GM21619 (cell line): ENCODE data around the gene NID2.

ENCODE experiments used
- ATAC-seq: cut with Tn5 transposase; IDR thresholded peaks from one replicate; pipeline ENCODE4 v1.9.1; 2021; ENCODE audit not compliant: unreplicated experiment

The NID2 gene

DNA sequence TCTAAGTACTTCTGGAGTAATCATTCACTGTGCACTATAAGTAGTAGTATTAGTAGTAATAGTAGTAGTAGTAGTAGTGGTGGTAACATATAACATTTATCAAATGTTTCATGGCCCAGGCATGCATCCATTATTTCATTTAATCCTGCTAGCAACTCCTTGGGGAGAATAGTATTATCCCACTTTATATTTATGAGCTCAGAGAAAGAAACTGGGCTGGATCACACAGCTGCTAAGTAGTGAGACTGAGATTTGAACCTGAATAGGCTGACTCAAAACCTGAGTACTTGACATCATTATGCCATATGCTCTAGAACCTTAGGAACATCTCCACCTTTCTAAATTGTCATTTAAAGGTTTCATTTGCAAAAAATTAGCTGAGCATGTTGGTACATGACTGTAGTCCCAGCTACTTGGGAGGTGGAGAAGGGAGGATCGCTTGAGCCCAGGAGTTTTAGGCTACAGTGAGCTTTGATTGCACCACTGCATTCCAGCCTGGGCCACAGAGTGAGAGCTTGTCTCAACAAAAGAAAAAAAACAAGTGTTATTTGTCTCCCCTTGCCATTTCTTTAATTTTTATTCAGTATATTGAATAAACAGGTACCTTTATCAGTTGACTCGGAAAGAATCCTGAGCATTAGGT is 11.4 kb upstream of the NID2 start:
- no peak for ATAC-seq

DNA sequence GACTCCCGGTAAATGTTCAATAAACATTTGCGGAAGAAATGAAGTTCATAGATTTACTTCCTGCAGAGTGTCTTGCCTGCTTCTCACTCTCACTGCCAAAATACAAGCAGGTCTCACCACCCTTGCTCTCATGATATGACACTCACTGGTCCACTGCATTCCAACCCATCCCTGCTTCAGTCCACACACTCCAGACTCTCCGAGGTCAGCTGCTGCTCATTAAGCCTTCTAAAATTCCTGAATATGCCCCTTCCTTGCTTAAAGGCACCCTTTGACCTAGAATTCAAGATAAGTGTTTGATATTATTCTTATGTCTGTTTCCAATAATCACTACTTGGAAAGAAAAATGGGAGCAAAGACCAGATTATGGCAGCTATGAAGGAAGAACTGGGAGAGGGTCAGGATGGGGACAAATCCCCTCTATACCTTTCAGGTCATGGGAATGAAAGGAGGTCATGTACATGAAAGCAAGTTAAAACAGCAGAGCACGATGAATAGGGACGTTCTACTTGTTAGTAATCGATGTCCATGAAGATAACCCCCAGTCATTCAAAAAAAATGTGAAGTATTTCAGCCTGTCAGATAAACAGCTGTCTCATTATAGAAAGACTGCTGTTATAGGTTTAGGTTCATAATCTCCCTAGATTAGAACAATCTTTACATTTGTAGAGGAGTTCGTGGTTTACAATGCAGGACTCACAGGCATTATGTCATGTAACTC is 10.5 kb upstream of the NID2 start:
- ATAC-seq = no peak

DNA sequence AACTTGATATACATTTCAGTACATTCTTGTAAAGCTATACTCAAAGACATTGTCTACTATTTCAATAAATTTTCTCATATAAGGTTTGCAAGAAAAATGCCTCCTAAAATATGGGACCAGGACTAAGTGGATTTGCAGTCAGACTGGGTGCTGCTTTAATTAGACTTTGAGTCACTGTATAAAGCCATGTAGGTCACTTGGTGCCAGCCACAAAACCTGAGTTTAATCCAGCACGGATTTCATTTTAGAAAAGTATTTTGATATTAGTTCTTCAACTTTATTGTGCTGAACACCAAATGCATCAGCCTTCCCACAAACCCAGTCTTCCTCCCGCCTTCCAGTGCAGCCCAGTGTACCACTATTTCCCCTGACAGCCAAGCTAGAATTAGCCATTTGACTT is 9.9 kb upstream of the NID2 start:
- ATAC-seq = no peak

DNA sequence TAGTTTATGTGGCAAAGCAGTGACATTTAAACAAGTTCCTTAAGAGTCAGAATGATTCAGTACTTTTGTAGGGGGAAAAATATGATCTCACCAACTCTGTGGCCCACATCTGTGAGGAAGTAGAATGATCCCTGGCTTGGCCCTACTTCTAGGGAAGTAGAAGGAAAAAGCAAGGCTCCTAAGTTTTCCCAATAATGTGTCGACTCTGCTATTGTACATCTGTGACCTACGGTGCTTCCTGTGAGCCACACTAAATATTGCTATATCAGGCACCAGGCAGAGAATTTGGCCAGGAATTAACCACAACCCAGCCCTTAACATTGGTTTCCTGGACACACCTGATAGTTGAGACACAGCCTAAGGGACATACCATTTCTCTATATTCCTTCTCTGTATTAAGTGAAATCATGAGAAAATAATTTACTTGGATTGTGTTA is 9.3 kb upstream of the NID2 start:
- no peak for ATAC-seq

DNA sequence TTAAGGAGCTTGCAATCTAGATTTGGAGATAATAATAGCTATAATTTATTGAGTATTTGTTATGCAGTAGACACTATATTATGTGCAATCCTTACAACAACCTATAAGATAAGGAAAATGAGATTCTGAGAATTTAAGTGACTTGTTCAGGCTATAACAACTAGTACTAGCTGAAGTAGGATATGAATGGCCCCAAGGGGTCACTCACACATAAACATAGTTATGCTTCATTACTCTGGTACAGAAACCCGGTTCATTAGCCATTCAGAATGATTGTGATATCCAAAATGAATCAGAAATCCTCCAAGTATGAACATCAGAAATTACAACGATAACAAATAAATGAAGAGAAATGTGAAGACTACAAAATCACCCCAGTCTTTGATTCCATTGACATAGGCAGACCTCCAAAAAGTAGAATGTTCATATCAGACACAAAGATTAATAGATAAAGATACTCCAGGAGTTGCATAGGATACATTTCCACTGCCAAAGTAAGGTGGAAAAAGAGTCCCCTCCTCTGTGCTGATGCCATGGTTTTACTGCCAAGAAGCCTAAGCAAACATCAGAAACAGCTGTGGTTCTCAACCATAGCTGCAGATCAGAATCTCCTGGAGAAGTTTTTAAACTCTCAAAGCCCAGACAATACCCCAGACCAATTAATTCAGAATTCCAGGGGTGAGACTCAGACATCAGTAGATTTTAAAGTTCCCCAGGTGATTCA is 8.6 kb upstream of the NID2 start:
- no peak for ATAC-seq

DNA sequence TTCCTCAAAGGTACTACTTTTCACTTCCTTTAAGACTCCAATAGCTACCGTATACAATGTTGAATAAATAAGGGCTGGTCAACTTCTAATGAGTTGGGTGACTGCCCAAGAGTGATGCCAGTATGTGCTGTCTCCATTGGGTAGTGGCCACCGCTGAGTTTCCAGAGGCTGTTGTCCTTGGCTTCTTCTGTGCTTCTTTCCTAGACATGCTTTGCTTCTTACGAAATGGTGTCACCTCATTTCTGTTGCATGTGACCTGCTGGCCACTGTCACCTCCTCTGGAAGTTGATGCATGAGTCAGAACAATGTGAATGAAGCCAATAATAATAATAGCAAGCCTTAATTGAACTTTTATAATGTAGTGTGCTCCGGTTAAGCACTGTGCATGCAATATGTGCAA is 7.5 kb upstream of the NID2 start:
- ATAC-seq = no peak

DNA sequence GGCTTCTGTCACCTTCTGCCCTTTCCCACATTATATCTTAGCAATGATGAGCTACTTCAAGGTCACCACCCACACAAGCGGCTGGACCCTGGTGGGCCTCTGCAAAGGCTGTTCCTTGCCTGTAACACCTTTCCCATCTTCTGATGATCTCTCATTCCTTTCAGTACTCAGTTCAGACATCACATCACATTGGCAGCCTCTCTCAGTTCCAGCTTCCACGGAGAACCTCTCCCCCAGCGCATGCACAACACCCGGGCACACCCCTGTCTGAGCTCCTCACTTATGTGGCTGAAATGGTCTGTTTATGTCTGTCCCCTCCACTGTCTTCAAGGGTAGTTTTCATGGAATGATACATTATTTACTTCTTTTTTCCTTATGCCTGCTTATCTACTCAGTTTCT is 6.5 kb upstream of the NID2 start:
- no peak for ATAC-seq

DNA sequence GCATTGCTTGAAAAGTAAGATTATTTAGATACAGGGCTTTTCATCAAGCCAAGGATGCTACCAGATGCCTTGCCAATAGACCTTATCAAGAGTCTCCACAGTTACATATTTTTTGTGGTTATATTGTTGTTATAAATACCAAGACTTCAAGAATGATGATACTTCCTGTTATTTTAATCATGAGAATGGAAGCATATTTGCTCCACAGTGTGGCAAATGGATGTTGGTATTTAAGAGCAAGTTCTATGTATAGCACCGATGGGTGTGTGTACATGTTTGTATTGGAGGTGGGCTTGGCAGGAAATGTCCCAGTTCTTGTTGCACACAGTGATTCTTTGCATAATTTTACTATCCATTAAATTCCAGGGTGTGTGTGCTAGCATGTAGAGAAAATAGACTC is 4.4 kb upstream of the NID2 start:
- ATAC-seq = no peak

DNA sequence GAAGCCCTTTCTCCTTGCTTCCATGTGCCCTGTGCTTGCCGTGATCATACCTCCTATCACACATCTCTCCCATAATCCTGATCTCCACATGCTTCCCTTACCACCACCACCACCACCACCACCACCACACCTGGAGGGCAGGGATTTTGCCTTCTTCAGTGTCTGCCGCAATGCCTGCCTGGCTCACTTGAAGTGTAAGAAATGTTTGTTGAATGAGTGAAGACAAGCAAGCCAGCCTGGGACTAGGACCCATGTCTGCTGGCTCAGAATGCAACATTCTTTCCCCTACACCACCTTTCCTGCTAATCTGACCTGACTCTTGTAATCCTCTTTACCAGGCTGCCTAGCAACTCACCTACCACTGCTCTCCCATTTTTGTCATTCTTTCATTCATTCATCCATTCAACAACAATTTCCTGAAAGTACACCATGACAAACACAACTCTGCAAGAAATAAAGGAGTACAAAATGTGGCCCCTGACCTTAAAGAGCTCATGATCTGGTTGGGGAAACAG is 3.5 kb upstream of the NID2 start:
- ATAC-seq = no peak

DNA sequence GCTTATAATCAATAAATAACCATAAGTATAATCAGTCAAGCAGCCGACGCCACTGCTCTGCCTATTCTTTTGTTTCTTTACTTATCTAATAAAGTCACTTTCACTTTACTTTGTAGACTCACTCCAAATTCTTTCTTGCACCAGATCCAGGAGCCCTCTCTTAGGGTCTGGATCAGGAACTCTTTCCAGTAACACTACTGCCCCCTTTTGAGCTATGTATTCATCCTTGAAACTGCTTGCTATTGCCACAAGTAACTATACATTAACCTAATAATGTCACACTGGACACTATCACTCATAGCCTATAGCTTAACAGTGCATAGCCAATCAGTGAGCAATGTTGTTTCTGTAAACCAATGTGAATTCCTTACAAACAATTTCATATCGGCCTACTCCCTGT is 2.8 kb upstream of the NID2 start:
- ATAC-seq = no peak

DNA sequence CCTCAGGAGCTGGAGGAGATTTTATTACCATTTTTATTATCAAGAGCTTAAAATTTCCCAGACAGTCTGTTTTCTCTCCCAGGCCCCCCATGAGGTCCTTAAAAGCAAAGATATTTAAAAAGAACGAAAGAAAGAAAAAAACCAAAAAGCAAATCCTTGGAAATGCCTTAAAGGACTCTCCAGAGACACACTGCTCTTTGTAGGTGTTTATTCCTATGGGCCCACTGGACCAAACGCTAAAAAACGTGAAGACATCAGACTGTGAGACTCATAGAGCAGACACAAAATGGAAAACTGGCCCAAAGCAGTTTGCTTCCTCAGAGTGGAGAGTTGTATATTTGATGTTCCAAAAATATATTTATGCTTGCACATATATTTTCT is 1.2 kb upstream of the NID2 start:
- ATAC-seq = no peak

DNA sequence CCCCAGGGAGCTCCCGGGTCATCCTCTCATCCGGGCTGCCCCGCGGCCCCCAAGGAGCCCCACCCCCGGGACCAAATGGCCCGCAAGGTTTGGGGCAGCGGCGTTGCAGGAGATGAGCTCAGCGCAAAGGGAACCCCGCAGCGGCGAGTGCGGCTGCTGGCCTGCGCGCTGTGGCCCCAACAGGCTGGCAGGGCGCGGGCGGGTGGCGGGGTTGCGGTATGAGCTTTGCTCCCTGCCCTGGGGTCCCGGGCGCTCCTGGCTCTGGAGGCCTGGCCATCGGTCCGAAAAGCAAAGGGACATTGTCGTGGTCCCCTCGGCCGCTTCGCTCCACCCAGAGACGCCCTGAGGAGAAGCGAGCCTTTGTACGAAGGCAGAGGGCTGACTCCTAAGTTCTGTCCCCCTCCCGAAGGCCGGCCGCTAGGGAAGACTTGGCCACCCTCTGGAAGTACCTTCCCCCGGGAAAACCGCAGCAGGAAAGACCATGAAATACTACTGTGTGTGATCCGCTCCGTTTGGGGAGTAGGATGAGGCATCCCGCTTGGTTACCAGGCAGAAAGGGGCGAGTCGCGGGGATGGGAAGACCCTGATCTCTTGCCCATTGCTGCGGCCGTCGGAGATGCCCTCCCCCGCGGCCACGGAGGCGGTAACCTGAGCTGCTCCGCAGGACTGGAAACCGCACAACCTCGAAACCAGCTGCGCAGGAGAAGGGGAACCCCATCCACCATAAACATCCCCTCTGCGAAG is 620 bp upstream of the NID2 start:
- ATAC-seq = no peak

DNA sequence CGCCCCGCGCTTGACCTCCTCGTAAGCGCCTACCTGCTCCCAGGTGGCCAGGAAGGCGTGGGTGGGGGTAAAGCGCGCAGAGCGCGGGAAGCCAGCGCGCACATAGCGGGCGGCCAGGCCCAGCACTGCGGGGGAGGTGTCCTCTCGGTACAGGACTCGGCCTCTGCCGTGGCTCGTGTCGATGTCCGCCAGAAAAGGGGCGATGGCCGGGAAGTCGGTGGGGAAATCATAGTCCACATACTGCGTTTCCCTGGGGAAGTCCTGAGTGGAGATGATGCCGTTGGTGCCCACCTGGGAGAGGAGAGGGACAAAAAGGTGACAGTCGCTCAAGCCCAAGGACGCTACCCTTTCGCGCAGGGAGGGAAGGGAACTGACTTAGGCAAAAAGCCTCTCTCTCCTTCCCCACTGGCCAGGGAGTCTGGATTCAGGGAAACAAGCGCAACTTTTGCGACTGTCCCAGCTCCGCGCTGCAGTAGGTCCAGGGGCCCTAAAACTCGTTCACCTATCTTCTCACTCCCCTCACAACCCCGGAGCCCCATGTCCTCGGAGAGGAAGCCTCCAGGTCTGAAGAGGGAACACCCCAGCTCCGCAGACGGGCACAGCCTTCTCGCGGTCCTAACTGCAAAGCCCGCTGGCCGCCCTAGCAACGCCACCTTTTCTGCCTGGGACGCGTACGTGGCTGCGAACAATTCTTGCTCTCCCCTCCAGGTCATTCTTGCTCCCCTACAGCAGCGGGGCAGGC is 815 bp downstream of the NID2 start:
- no peak for ATAC-seq

DNA sequence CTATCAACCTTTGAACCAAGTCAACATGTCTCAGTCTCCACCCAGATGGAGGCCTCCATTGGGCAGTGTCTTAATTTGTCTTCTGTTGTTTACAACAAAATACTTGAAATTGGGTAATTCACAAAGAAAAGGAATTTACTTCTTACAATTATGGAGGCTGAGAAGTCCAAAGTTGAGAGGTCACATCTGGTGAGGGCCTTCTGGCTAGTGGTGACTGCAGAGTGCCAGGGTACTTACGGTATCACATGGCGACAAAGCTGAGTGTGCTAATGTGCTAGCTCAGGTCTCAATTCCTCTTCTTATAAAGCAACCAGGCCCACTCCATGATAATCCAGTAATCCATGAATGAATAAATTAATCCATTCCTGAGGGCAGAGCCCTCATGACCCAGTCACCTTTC is 4.7 kb downstream of the NID2 start:
- no peak for ATAC-seq

DNA sequence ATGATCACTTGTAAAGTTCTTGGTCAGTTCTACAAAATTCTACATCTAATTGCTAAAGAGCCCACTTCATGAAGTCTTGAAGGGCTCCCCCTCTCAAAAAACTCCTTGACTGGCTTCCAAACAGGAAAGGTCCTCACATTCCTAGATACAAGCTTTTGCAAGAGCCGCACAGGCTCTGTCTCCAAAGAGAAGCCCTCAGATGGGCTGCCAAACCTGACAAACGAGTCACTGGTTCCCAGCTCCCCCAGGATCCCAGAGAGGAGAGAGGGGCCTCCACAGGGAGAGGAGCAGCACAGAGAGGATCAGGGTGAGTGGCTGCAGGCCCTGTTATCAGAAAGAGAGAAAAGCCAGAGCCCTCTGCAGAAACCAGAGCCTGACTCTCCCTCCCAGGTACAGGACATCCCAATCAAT is 5.8 kb downstream of the NID2 start:
- no peak for ATAC-seq

DNA sequence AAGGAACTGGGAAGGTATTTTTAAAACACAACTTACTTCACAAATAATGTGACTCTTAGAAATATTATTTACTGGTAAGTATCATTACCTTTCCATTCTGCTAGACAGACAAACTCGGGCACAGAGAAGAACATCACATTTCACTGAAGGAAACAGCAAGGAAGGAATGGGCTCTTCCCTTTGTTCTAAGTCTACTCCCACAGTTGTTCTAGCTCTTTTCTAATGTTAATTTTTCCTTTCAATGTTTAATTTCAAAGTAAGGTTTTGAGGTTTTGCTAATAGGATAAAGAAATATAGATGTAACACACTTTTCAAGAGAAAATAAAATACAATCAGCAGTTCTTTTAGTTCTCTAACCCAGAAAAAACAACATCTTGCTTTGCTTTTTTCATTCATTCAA is 7.0 kb downstream of the NID2 start:
- ATAC-seq = no peak

DNA sequence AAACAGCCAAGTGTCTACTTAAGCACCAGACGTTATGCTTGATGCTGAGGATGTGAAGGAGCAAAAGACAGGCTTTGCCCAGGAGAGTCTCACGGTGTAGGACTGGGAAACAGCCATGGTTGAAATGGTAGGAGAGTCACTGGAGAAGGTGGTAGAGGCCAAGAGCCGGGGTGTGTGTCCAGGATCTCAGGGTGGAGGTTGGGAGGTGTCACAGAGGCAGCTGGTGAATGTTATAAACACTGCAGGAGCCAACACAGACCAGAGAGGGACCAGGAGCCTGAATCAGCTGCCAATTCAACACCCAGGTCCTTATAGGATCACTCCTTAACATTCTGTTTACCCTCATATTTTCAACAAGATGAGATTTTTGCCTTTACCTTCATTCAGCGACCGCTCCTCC is 7.5 kb downstream of the NID2 start:
- ATAC-seq = no peak

DNA sequence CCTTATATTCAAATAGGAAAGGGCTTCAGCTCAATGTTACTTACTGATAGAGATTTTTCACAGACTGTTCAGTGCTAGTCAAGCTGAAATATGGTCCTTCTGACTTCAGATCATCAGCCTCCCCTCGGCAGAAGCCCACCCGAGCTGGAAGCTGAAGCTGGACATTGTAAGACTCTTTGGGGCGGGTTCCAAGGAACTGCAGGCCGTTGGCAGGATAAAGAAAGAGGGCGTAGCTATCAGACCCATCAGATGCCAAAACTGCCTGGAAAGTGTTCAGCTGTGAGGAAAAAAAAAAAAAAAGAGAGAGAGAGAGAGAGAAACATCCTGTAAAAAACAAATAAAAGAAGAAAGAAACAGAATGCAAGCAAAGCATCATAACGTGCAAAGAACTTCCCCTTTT is 8.8 kb downstream of the NID2 start:
- ATAC-seq = no peak

DNA sequence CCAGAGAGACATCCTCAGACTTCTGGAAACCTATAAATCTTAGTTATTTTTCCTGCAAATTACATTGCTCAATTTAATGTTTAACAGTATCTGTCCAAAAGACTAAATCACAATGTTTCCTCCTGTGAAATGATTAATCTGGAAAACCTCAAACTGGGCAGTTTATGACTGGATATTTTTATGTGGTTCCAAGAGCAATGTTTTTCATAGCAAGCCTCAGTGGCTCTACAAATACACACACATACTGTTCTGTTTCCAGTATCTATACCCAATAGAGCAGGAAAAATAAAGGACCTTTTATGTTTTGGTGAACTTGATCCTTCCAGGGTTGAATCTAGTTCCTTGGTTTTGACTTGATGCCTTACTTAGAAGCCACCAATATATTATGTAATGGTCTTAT is 9.2 kb downstream of the NID2 start:
- no peak for ATAC-seq

DNA sequence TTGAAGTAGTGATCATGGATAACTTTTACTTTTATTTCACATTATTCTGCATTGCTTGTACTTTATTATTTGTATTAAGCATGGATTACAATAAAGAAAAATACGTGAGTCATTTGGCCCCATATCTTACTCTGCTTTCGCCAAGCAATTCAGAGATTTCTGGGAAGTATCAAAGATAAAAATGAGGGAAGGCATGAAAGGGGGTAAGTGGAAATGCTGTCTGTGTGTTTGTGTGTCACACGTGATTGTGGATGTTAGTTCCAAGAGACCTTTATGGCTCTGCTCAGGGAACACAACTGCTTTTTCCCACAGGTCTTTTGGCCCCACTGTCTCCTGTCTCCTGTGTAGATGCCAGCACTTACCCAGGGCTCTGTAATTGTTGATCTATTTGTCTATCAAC is 10.5 kb downstream of the NID2 start:
- ATAC-seq = no peak

DNA sequence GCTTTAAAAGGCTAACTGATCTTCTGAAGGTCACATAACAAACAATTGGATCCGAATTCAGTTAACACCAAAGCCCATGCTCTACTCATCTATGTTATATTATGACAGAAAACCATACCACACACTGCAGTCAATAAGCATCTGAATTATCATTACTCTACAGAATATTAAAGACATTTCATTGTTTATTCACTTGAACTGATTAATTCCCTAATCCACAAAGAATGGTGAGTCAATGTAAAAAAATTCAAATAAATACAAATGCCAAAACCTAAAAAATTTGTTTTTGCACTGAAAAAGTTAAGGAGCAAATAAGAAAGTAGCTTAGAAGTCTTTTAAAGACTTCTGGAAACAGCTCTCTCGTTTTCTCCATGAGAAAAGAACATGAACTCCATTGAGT is 13.7 kb downstream of the NID2 start:
- no peak for ATAC-seq
